Endothelial cell of umbilical vein (primary cell): ENCODE data around the gene GFOD1. TPM values are rescaled to one million over a fixed set of nuclear protein-coding genes. Genes with fewer than 3 reads are reported as not detected.

Source experiments
- BruUV-seq: library from RNA; stranded (reverse); fragments of 400-500 nt; replicated peaks from 2 replicates; lab custom pipeline; 2021; lab: Mats Ljungman, UMichigan
- CTCF ChIA-PET: fragments of 300-600, 350-600 bp; sonication (Branson Sonifier 250); formaldehyde crosslinking; loops from one replicate; lab custom pipeline; 2021; ENCODE audit warnings: antibody characterized with exemption, inconsistent platforms; lab: Charles Lee
- POLR2A ChIA-PET: fragments of 300-600, 350-600 bp; sonication (Branson Sonifier 250); formaldehyde crosslinking; loops from one replicate; lab custom pipeline; 2021; ENCODE audit warnings: antibody characterized with exemption, inconsistent platforms; lab: Charles Lee
- DNase-seq: peaks from one replicate; pipeline ENCODE4 v3.0.0-alpha.2; 2011; ENCODE audit warnings: low read depth, low spot score
- FAIRE-seq: peaks from 2 replicates; lab custom pipeline; 2011; peaks lifted over from hg19 to GRCh38; lab: Jason Lieb, UNC
- H2AFZ ChIP-seq: 2 replicates; pipeline ENCODE4 v1.6.0; 2012; ENCODE audit warnings: low read depth, low read length, control low read depth, inconsistent platforms
- H3K27ac ChIP-seq: 2 replicates; pipeline ENCODE4 v1.5.1; 2011; ENCODE audit warnings: low read depth, mild to moderate bottlenecking, control low read depth, low read length, moderate library complexity; ENCODE audit not compliant: insufficient read depth
- H3K27me3 ChIP-seq, 2 experiments: 2 replicates each; pipeline versions ENCODE4 v1.6.0 to v1.6.1; 2011; ENCODE audit warnings: low read length in 2 of 2, mixed read lengths in 1 of 2; ENCODE audit not compliant: control insufficient read depth in 2 of 2, insufficient read depth in 2 of 2
- H3K36me3 ChIP-seq, 2 experiments: 2 replicates in 1 of 2; 3 replicates in 1 of 2; pipeline ENCODE4 v1.5.1; 2011; ENCODE audit warnings: low read length in 2 of 2, mild to moderate bottlenecking in 1 of 2, moderate library complexity in 1 of 2; ENCODE audit not compliant: control insufficient read depth in 2 of 2, insufficient read depth in 2 of 2; ENCODE audit errors: extremely low read depth in 1 of 2
- H3K4me1 ChIP-seq: 3 replicates; pipeline ENCODE4 v1.5.1; 2011; ENCODE audit warnings: mild to moderate bottlenecking, low read length; ENCODE audit not compliant: control insufficient read depth, insufficient read depth; ENCODE audit errors: extremely low read depth
- H3K4me2 ChIP-seq: 2 replicates; pipeline ENCODE4 v1.6.1; 2011; ENCODE audit warnings: low read length, control low read depth, mixed read lengths; ENCODE audit not compliant: insufficient read depth
- H3K4me3 ChIP-seq, 3 experiments: fragments of 200-600 bp in 1 of 3; sonication (generic), shearing (Covaris generic) in 1 of 3; replicated peaks in 1 of 3; 2 replicates each; pipeline ENCODE4 v1.5.1; 2011 to 2016; ENCODE audit warnings: control low read depth in 3 of 3, low read length in 3 of 3, mild to moderate bottlenecking in 2 of 3, inconsistent platforms in 1 of 3, low read depth in 1 of 3, moderate library complexity in 1 of 3; ENCODE audit not compliant: insufficient read depth in 1 of 3
- H3K79me2 ChIP-seq: 2 replicates; pipeline ENCODE4 v1.6.0; 2012; ENCODE audit warnings: low read length, inconsistent platforms; ENCODE audit not compliant: control insufficient read depth, insufficient read depth
- H3K9ac ChIP-seq: replicated peaks from 2 replicates; pipeline ENCODE3; 2011; ENCODE audit warnings: low read length, control low read depth; ENCODE audit not compliant: insufficient read depth; ENCODE audit errors: extremely low read depth
- H3K9me1 ChIP-seq: replicated peaks from 3 replicates; pipeline ENCODE4 v1.6.0; 2011; ENCODE audit warnings: mild to moderate bottlenecking, low read length; ENCODE audit not compliant: control insufficient read depth, insufficient read depth; ENCODE audit errors: extremely low read depth
- H3K9me3 ChIP-seq: replicated peaks from 2 replicates; pipeline ENCODE4 v1.5.1; 2012; ENCODE audit warnings: low read length, inconsistent platforms; ENCODE audit not compliant: control insufficient read depth, insufficient read depth
- H4K20me1 ChIP-seq: replicated peaks from 2 replicates; pipeline ENCODE3; 2011; ENCODE audit warnings: mild to moderate bottlenecking, low read length; ENCODE audit not compliant: control insufficient read depth, insufficient read depth; ENCODE audit errors: extremely low read depth
- CTCF ChIP-seq, 2 donors: IDR thresholded peaks; 1 replicate in 1 of 2; 2 replicates in 1 of 2; pipeline ENCODE4 v1.5.1; 2011; ENCODE audit warnings: low read length in 2 of 2, mild to moderate bottlenecking in 2 of 2, moderate library complexity in 2 of 2, control low read depth in 1 of 2, inconsistent platforms in 1 of 2, low read depth in 1 of 2; ENCODE audit not compliant: insufficient read depth in 1 of 2; ENCODE audit errors: extremely low read depth in 1 of 2
- EZH2 ChIP-seq: IDR thresholded peaks from 2 replicates; pipeline ENCODE4 v1.6.1; 2012; ENCODE audit warnings: borderline replicate concordance, low read depth, mild to moderate bottlenecking, moderate library complexity, low read length, inconsistent platforms; ENCODE audit not compliant: severe bottlenecking
- FOS ChIP-seq: IDR thresholded peaks from 2 replicates; pipeline ENCODE4 v1.6.1; 2011; ENCODE audit warnings: mild to moderate bottlenecking, low read length, moderate library complexity, borderline replicate concordance; ENCODE audit not compliant: insufficient read depth
- GATA2 ChIP-seq: IDR thresholded peaks from 2 replicates; pipeline ENCODE4 v1.7.0; 2011; ENCODE audit warnings: low read depth, mild to moderate bottlenecking, moderate library complexity, mixed read lengths, low read length; ENCODE audit not compliant: insufficient read length, insufficient read depth
- JUN ChIP-seq: IDR thresholded peaks from 2 replicates; pipeline ENCODE4 v1.6.1; 2011; ENCODE audit warnings: borderline replicate concordance, low read depth; ENCODE audit not compliant: insufficient read length, insufficient read depth
- MYC ChIP-seq: IDR thresholded peaks from one replicate; pipeline ENCODE4 v1.6.1; 2011; ENCODE audit warnings: mild to moderate bottlenecking, low read depth, low read length
- POLR2A ChIP-seq: IDR thresholded peaks from 2 replicates; pipeline ENCODE4 v1.6.1; 2012; ENCODE audit warnings: low read depth, mild to moderate bottlenecking, control low read depth, low read length
- POLR2AphosphoS5 ChIP-seq: IDR thresholded peaks from 2 replicates; pipeline ENCODE4 v1.6.1; 2012; ENCODE audit warnings: low read depth, mild to moderate bottlenecking, control low read depth, low read length, moderate library complexity; ENCODE audit not compliant: insufficient read depth
- dilution Hi-C: fragments of 300-500 bp; cut with MboI; formaldehyde crosslinking; loops from one replicate; pipeline ENCODE4 v1.15.0; 2019; ENCODE audit warnings: low sequenced_read_pairs; ENCODE audit not compliant: extremely low pct_ligation_motif_present
- intact Hi-C: fragments of 100-400 bp; cut with micrococcal nuclease; formaldehyde crosslinking; loops from one replicate; pipeline ENCODE4 v1.10.0; 2022
- polyA plus RNA-seq, 4 experiments: library from polyadenylated mRNA; depleted of rRNA in 3 of 4; stranded (reverse) in 3 of 4; unstranded in 1 of 4; fragments of >200 nt; gene quantifications; 2 replicates each; pipeline versions ENCODE4 v1.2.1 to v1.2.3, GENCODE V29; 2011 to 2012; ENCODE audit warnings: missing spikeins in 1 of 4
- total RNA-seq: library from RNA; stranded (reverse); gene quantifications from 2 replicates; pipeline ENCODE4 v1.2.3, GENCODE V29; 2021
- TF ChIP-seq, protein P1 (sequence below): IDR thresholded peaks from 2 replicates; pipeline ENCODE4 v1.6.1; 2011; ENCODE audit not compliant: insufficient read depth, insufficient read length

Gene GFOD1
- total and polyA plus RNA-seq, 2 donors (not counting 3 experiments of a cell fraction or from before 2014, with no cell fraction given), result 12.1 to 24.1 TPM

GRCh38 chr6:13462458-13463327 is 24.7 kb downstream of the GFOD1 start:
- DNase-seq (no peak), FAIRE-seq (no peak)
- no TSS peak for BruUV-seq
- no peaks in the 10 kb centered on the region for H3K9me3 ChIP-seq
- intact Hi-C loops (no loop called here), dilution Hi-C loops (no loop called here)
- TF ChIP-seq MYC, result no peak
- TF ChIP-seq GATA2, result no peak
- no peak for TF ChIP-seq FOS
- TF ChIP-seq, protein P1, sequence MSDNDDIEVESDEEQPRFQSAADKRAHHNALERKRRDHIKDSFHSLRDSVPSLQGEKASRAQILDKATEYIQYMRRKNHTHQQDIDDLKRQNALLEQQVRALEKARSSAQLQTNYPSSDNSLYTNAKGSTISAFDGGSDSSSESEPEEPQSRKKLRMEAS, result no peak
- TF ChIP-seq POLR2A, result no peak
- TF ChIP-seq CTCF (IDR thresholded peaks at IDR 0.05; ENCODE audit: extremely low read depth in 1 of 2, insufficient read depth in 1 of 2, low read depth in 1 of 2, low read length in 2 of 2), result no peak
- TF ChIP-seq EZH2, result no peak
- TF ChIP-seq JUN, result no peak
- TF ChIP-seq POLR2AphosphoS5, result no peak
- no peak overlapping the region for H3K4me3 ChIP-seq
- no peak overlapping the region for H3K9ac ChIP-seq
- H3K36me3 ChIP-seq, result peaks cover 0 to 15% of the 10 kb centered on the region in 2 experiments
- peaks cover 2% of the 10 kb centered on the region for H3K79me2 ChIP-seq
- no peak overlapping the region for H3K27ac ChIP-seq
- no peaks in the 10 kb centered on the region for H3K27me3 ChIP-seq
- no peaks in the 10 kb centered on the region for H3K9me1 ChIP-seq
- CTCF ChIA-PET, result interaction anchor here (1.0 kb wide), 2 partner anchors 24 to 112 kb away, joined by 3 to 4 read pairs; no protein-coding TSS in a partner anchor
- POLR2A ChIA-PET, result no interaction called here
- H2AFZ ChIP-seq, result no peak overlapping the region
- H3K4me2 ChIP-seq, result no peak overlapping the region
- H4K20me1 ChIP-seq, result no peaks in the 10 kb centered on the region
- H3K4me1 ChIP-seq, result no peaks in the 10 kb centered on the region
